Liver (tissue), 9 donors: ENCODE measurements around the gene C6orf163. TPM values are rescaled to one million over a fixed set of nuclear protein-coding genes. Genes with fewer than 3 reads are reported as not detected.

Experiments
- DNase-seq: peaks from one replicate; pipeline ENCODE4 v3.0.0-alpha.2; 2017; ENCODE audit warnings: low spot score
- H3K27ac ChIP-seq, 2 donors: one replicate each; pipeline ENCODE4 v1.7.0; 2013; ENCODE audit warnings: inconsistent platforms in 2 of 2, low read length in 2 of 2, control low read depth in 1 of 2, low read depth in 1 of 2, mild to moderate bottlenecking in 1 of 2
- H3K27me3 ChIP-seq, 4 donors: one replicate each; pipeline versions ENCODE4 v1.6.1 to v1.7.0; 2013; ENCODE audit warnings: low read length in 3 of 4, inconsistent platforms in 1 of 4, mild to moderate bottlenecking in 1 of 4, moderate library complexity in 1 of 4; ENCODE audit not compliant: control insufficient read depth in 4 of 4, insufficient read depth in 4 of 4
- H3K36me3 ChIP-seq, 4 donors: one replicate each; pipeline versions ENCODE4 v1.6.1 to v1.7.0; 2013; ENCODE audit warnings: low read length in 3 of 4, mild to moderate bottlenecking in 3 of 4, low read depth in 1 of 4, moderate library complexity in 1 of 4; ENCODE audit not compliant: control insufficient read depth in 4 of 4, insufficient read depth in 3 of 4
- H3K4me1 ChIP-seq, 4 donors: one replicate each; pipeline versions ENCODE4 v1.6.1 to v1.7.0; 2013; ENCODE audit warnings: low read length in 3 of 4, mild to moderate bottlenecking in 3 of 4, moderate library complexity in 1 of 4; ENCODE audit not compliant: control insufficient read depth in 4 of 4, insufficient read depth in 4 of 4
- H3K4me3 ChIP-seq, 3 donors: one replicate each; pipeline versions ENCODE4 v1.6.1 to v1.7.0; 2013; ENCODE audit warnings: low read length in 3 of 3, control low read depth in 1 of 3, low read depth in 1 of 3, mild to moderate bottlenecking in 1 of 3
- H3K9ac ChIP-seq, 2 donors: one replicate each; pipeline ENCODE4 v1.7.0; 2013; ENCODE audit warnings: low read length in 2 of 2, mild to moderate bottlenecking in 2 of 2, moderate library complexity in 2 of 2, control low read depth in 1 of 2, low read depth in 1 of 2
- H3K9me3 ChIP-seq, 4 donors: one replicate each; pipeline versions ENCODE4 v1.6.1 to v1.7.0; 2013; ENCODE audit warnings: low read length in 3 of 4; ENCODE audit not compliant: control insufficient read depth in 4 of 4
- ATF3 ChIP-seq: IDR thresholded peaks from 2 replicates; pipeline ENCODE4 v1.6.1; 2016; ENCODE audit warnings: antibody characterized with exemption
- CTCF ChIP-seq: fragments of 150-350 bp; IDR thresholded peaks from 2 replicates; pipeline ENCODE4 v1.5.1; 2017; ENCODE audit warnings: improper control_type of control experiment, low read depth, low read length; ENCODE audit not compliant: missing input control
- EGR1 ChIP-seq, 2 donors: IDR thresholded peaks; 2 replicates each; pipeline ENCODE4 v1.6.1; 2016 to 2018; ENCODE audit warnings: antibody characterized with exemption in 2 of 2, low read depth in 2 of 2
- FOXA2 ChIP-seq: IDR thresholded peaks from 2 replicates; pipeline ENCODE4 v1.6.1; 2016; ENCODE audit warnings: antibody characterized with exemption
- MAX ChIP-seq: IDR thresholded peaks from 2 replicates; pipeline ENCODE4 v1.6.1; 2016; ENCODE audit warnings: antibody characterized with exemption
- NR2F2 ChIP-seq: IDR thresholded peaks from 2 replicates; pipeline ENCODE4 v1.6.1; 2016; ENCODE audit warnings: antibody characterized with exemption
- RAD21 ChIP-seq, 2 donors: IDR thresholded peaks; 2 replicates each; pipeline ENCODE4 v1.6.1; 2016; ENCODE audit warnings: antibody characterized with exemption in 2 of 2, mild to moderate bottlenecking in 2 of 2
- REST ChIP-seq: IDR thresholded peaks from 2 replicates; pipeline ENCODE4 v1.6.1; 2016; ENCODE audit warnings: antibody characterized with exemption, mild to moderate bottlenecking
- TAF1 ChIP-seq: conservative IDR thresholded peaks from 2 replicates; pipeline ENCODE4 v1.6.1; 2016; ENCODE audit warnings: antibody characterized with exemption, mild to moderate bottlenecking
- YY1 ChIP-seq: IDR thresholded peaks from 2 replicates; pipeline ENCODE4 v1.6.1; 2016; ENCODE audit warnings: antibody characterized with exemption, mild to moderate bottlenecking
- ZBTB33 ChIP-seq: IDR thresholded peaks from 2 replicates; pipeline ENCODE4 v1.6.1; 2016; ENCODE audit warnings: antibody characterized with exemption
- WGBS: extraction: QIAGEN DNeasy Blood & Tissue Kit; methylation state at CpG from one replicate; pipeline ENCODE4 v1.1.7; 2013; 5-methylcytosine and 5-hydroxymethylcytosine counted together
- polyA plus RNA-seq, 2 donors: library from polyadenylated mRNA; stranded (reverse) in 1 of 2; unstranded in 1 of 2; fragments of 200-250 nt in 1 of 2; fragments of >200 nt in 1 of 2; fragmentation: Nextera tagmentation in 1 of 2; extraction: Ambion mirVana in 1 of 2; gene quantifications; one replicate each; pipeline versions ENCODE4 v1.2.1 to v1.2.3, GENCODE V29; 2013 to 2015
- total RNA-seq, 2 donors: library from RNA; depleted of rRNA; stranded (reverse); fragments of >200 nt; gene quantifications; one replicate each; pipeline ENCODE4 v1.2.3, GENCODE V29; 2014
- donor health status: healthy.
- donor health status: healthy.
- donor health status: healthy.
- donor health status: healthy.
- donor health status: healthy.

Gene C6orf163
- total and polyA plus RNA-seq, 4 donors = 0.09 to 3.0 (median 0.67) TPM

- TF ChIP-seq ZBTB33 (no peak), RAD21 (IDR thresholded peaks at IDR 0.05) (no peak)
Measured at GRCh38 chr6:87396595-87397392, 52.2 kb downstream of the C6orf163 start (continued).

- H3K9me3 ChIP-seq = no peaks in the 10 kb centered on the region
- H3K4me1 ChIP-seq = no peaks in the 10 kb centered on the region
- no peaks in the 10 kb centered on the region for H3K36me3 ChIP-seq
- no peak for TF ChIP-seq ATF3
- no peak for TF ChIP-seq RAD21 (IDR thresholded peaks at IDR 0.05)
- TF ChIP-seq YY1 = no peak
- no peak for TF ChIP-seq MAX
- no peak for TF ChIP-seq TAF1
- H3K27me3 ChIP-seq = no peaks in the 10 kb centered on the region
- H3K27ac ChIP-seq = no peak overlapping the region
- DNase-seq = no peak
- H3K4me3 ChIP-seq = no peak overlapping the region
- no peak overlapping the region for H3K9ac ChIP-seq
- 88% methylated on average over 1 of the region's 1 CpG for WGBS
Measured at GRCh38 chr6:87397656-87398055, 53.0 kb downstream of the C6orf163 start.

GRCh38 chr6:87401832-87402231 lies 57.2 kb downstream of the C6orf163 start:
- Histone ChIP-seq H3K9ac (no peak overlapping the region), H3K4me3 (no peak overlapping the region), H3K9me3 (no peaks in the 10 kb centered on the region), H3K27me3 (no peaks in the 10 kb centered on the region), H3K27ac (no peak overlapping the region), H3K4me1 (peaks cover 0 to 1% (median 0%) of the 10 kb centered on the region in 4 donors), H3K36me3 (no peaks in the 10 kb centered on the region)
- TF ChIP-seq FOXA2 = no peak
- TF ChIP-seq RAD21 (IDR thresholded peaks at IDR 0.05) = no peak
- no peak for TF ChIP-seq EGR1 (IDR thresholded peaks at IDR 0.05; ENCODE audit: low read depth in 2 of 2)
- no peak for TF ChIP-seq REST
- no peak for TF ChIP-seq CTCF
- TF ChIP-seq NR2F2 = peak; percentile 39
- TF ChIP-seq YY1 = no peak
- WGBS = 67% methylated on average over 3 of the region's 3 CpGs
- DNase-seq = no peak
